AG08396 (cell line): ENCODE data around the gene HSPB2.
"Not testable (repeated sequence)": the region's sequence is repeated elsewhere in the genome, so short reads cannot be mapped to it uniquely, and the experiment has no call there.

Experiments
- DNase-seq: peaks from one replicate; pipeline ENCODE4 v3.0.0; 2012; ENCODE audit warnings: low spot score, mixed read lengths

The HSPB2 gene

GRCh38 chr11:111913997-111914396 lies 1.5 kb downstream of the HSPB2 start:
- peak; percentile 67 for DNase-seq

- no peak for DNase-seq
Measured at GRCh38 chr11:111916768-111917167, 4.2 kb downstream of the HSPB2 start.

DNA sequence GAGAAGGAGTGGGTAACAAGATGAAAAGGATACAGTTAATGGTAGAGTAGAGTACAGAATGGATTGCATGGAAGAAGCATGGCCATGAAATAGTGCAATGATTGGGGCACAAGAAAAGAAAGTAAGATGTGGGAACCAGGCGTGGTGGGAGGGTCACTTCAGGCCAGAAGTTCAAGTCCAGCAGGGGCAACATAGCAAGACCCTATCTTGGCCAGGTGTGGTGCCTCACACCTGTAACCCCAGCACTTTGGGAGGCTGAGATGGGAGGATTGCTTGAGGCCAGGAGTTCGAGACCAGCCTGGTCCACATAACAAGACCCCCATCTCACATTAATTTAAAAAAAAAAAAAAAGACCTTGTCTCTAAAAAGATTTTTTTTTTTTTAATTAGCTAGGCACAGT lies 4.8 kb downstream of the HSPB2 start:
- no peak for DNase-seq

- DNase-seq = no peak
Measured at GRCh38 chr11:111917788-111918187, 5.3 kb downstream of the HSPB2 start.

GRCh38 chr11:111918390-111919256 lies 6.1 kb downstream of the HSPB2 start, which contains the start of gene C11orf52:
C11orf52 (plus strand) TSS chr11:111918913; CDS start chr11:111918973, 60 bp downstream.
- DNase-seq = no peak

DNA sequence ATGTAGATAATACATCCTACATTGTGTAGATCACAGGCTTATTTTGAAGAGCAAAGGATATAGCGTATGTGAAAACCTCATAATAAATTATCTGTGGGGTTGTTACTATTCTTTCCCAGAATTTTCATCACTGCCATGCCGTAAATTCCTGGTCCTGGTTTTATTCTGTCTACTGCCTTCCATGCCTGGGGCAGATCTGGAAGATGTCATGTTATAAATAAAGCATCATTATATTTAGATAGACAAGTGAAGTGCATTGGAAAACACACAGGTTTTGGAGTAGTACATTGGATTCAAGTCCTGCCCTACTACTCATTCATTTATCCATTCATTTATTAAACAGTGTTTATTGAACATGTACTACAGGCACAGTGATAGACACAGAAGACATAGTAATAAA lies 8.4 kb downstream of the HSPB2 start:
- no peak for DNase-seq

- no peak for DNase-seq
Measured at GRCh38 chr11:111921541-111922230, 9.2 kb downstream of the HSPB2 start.

DNA sequence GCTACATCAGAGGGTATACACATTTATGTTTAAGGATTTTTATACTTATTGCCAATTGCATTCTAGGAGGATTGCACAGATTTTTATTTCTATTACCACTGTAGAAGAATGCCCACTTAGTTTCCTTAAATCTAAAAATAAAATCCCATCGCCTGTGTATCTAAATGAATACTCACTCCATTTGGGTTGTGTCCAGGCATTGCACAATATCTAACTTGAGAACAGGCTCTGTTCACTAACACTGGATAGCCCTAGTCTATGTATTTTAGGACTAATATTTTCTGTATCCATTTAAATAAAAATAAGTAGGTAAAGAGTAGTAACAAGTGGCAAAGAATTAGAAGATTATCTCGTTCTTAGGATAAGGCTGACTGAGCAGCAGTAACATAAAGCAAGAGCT lies 10.3 kb downstream of the HSPB2 start:
- DNase-seq = peak; percentile 58

DNA sequence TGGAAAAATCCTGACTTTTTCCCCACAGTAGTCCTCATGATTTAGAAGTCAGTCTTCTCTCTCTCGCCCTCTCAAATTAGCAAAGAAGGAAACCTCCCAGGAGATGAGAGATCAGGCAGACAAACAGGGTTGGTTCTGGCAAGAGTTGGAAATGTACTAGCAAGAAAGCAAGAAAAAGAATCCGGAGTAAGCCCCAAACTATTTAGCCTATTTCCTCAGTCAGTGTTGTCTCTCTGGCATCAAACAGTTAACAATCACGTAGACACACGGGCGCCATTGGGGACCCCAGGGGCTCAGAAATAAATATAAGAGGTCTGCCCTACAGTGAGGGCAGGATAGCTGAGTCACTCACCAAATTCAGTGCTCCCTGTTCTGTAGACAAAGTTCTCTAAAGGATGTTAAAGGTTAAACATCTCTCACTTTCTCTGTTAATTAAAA lies 10.8 kb downstream of the HSPB2 start:
- DNase-seq = no peak

GRCh38 chr11:111923951-111924350 lies 11.4 kb downstream of the HSPB2 start:
- DNase-seq = no peak

- no peak for DNase-seq
Measured at GRCh38 chr11:111925953-111926352, 13.4 kb downstream of the HSPB2 start.

GRCh38 chr11:111926505-111927391 lies 14.2 kb downstream of the HSPB2 start:
- DNase-seq = peak; percentile 97

DNA sequence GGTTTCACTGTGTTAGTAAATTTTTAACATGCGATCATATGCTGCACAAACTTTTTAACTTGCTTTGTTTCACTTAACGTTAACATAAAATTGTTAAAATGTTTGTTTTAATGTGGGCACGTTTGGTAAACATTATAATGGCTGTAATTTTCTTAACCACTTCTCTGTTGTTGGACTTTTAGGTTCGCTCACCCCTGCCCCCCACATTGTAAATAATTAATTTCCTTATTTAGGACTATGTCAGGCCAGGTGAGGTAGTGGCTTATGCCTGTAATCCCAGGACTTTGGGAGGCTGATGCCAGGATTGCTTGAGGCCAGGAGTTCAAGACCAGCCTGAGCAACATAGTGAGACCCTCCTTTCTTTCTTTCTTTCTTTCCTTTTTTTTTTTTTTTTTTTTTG lies 17.9 kb downstream of the HSPB2 start:
- no peak for DNase-seq

- no peak for DNase-seq
Measured at GRCh38 chr11:111932611-111932950, 20.0 kb downstream of the HSPB2 start.

DNA sequence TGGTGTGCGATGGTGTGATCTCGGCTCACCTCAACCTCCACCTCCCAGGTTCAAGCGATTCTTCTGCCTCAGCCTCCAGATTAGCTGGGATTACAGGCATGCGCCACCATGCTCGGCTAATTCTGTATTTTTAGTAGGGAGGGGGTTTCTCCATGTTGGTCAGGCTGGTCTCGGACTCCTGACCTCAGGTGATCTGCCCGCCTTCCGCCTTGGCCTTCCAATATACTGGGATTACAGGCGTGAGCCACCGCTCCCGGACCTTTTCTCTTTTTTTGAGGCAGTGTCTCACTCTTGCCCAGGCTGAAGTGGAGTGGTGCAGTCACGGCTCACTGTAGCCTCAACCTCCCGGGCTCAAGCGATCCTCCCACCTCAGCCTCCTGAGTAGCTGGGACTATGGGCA lies 20.6 kb downstream of the HSPB2 start:
- not testable (repeated sequence) for DNase-seq

DNA sequence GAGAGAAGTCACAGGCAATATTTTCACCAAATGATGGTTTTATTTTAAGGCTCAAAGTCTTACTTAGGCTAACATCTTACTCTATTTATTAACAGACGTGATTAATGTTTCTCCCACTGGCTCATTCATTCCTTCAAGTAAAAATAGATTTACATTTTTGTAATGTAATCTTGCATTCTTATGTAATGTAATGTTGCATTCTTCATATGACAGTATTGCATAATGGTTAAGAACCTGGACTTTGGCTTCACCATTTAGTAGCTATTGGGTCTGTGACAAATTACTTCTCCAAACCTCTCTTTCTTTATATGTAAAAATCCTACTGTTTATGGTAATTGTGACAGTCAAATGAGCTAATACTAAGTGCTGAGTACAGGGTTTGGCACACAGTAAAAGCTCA lies 21.3 kb downstream of the HSPB2 start:
- no peak for DNase-seq

DNA sequence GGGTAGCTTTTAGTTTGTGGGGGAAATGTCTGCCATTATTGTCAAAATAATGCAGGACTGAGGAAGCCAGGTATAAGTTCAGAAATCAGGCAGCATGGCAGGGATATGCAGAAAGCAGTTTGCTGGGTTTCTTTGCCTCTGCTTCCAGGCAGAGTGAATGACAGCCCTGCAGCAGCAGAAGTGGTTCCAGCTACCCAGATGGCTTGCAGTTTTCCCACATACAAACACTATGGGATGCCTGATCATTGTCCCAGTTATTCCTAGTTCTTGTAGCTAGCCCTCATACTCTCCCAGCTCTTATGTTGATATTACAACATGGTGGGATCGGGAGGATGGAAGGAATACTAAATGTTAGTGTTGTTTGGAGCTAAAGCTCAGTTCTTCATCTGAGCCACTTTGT lies 21.8 kb downstream of the HSPB2 start:
- no peak for DNase-seq

GRCh38 chr11:111935317-111936039 lies 22.9 kb downstream of the HSPB2 start:
- DNase-seq = no peak

DNA sequence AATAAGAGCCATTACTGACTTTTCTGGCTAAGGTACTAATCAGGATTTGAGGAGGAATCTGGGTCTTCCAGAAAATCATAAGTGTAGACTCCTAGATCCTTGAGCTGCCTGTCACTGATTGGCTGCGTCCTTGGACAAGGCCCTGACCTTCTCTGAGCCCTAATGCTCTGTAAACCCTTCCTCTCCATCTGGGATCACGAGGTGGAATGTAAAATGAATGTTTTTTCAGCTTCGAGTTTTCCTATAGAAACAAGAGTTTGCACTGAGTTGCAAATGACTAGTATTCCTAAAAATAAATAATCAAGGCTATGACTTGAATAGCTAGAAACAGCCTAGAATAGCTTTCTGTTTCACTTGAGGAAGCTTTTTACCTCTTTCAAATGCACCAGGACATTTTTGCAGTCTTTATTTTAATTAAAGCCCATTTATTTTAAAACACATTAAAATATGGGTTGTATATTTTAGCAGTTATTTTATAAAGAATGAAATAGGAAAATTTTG lies 23.6 kb downstream of the HSPB2 start:
- DNase-seq = no peak

- DNase-seq = no peak
Measured at GRCh38 chr11:111937461-111937769, 24.9 kb downstream of the HSPB2 start.

- no peak for DNase-seq
Measured at GRCh38 chr11:111937844-111938243, 25.3 kb downstream of the HSPB2 start.

DNA sequence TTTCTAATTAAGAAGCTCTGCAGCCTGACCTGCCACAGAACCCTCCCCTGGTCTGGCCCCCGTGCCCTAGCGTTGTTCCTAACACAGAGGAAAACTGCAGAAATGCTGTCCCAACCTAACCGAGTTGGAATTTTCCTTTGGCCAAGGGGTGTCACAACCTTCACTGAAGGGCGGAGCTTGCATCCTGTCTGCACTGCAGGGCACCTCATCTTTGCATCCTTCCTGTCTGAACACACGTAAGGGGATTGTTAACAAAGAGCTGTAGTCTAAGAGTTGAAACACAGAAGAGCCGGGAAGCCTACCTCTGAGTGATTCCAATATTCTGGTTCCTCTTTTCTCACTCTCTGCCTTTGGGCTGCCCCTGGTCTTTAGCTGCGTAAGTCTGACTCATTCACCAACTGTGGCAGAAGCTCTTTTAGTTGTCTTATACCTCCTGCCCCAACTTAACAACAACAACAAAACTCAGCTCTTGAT lies 26.2 kb downstream of the HSPB2 start:
- peak; percentile 47 for DNase-seq
